ENCODE measurements around the gene PRICKLE3.
A peak's percentile ranks its signal among the peaks of the same experiment; 100 is the strongest.
"Not testable (repeated sequence)": the region's sequence is repeated elsewhere in the genome, so short reads cannot be mapped to it uniquely, and the experiment has no call there.

The PRICKLE3 gene

GRCh38 chrX:49155900-49156837 lies 30.0 kb downstream of the PRICKLE3 start:
- DNase-seq (ENCODE audit: low spot score): peak; percentile 85

- peak; percentile 48 for DNase-seq (ENCODE audit: low spot score)
Measured at GRCh38 chrX:49155243-49155899, 30.8 kb downstream of the PRICKLE3 start.

- DNase-seq (ENCODE audit: low spot score): no peak
Measured at GRCh38 chrX:49153467-49153866, 32.7 kb downstream of the PRICKLE3 start.

- DNase-seq (ENCODE audit: low spot score): not testable (repeated sequence)
Measured at GRCh38 chrX:49149291-49149690, 36.9 kb downstream of the PRICKLE3 start.

GRCh38 chrX:49148390-49149100 lies 37.6 kb downstream of the PRICKLE3 start:
- DNase-seq (ENCODE audit: low spot score): not testable (repeated sequence)

GRCh38 chrX:49147936-49148335 lies 38.2 kb downstream of the PRICKLE3 start:
- DNase-seq (ENCODE audit: low spot score): no peak

GRCh38 chrX:49147282-49147681 lies 38.9 kb downstream of the PRICKLE3 start:
- no peak for DNase-seq (ENCODE audit: low spot score)

- DNase-seq (ENCODE audit: low spot score): not testable (repeated sequence)
Measured at GRCh38 chrX:49143154-49143553, 43.0 kb downstream of the PRICKLE3 start.

GRCh38 chrX:49142264-49142663 lies 43.9 kb downstream of the PRICKLE3 start:
- DNase-seq (ENCODE audit: low spot score): not testable (repeated sequence)

- no peak for DNase-seq (ENCODE audit: low spot score)
Measured at GRCh38 chrX:49139713-49140112, 46.5 kb downstream of the PRICKLE3 start.

GRCh38 chrX:49137492-49137891 lies 48.7 kb downstream of the PRICKLE3 start:
- DNase-seq (ENCODE audit: low spot score): no peak

- no peak for DNase-seq (ENCODE audit: low spot score)
Measured at GRCh38 chrX:49133759-49134158, 52.4 kb downstream of the PRICKLE3 start.

GRCh38 chrX:49132275-49132674 lies 53.9 kb downstream of the PRICKLE3 start:
- not testable (repeated sequence) for DNase-seq (ENCODE audit: low spot score)

GRCh38 chrX:49129427-49129826 lies 56.7 kb downstream of the PRICKLE3 start:
- no peak for DNase-seq (ENCODE audit: low spot score)

- not testable (repeated sequence) for DNase-seq (ENCODE audit: low spot score)
Measured at GRCh38 chrX:49127742-49128258, 58.4 kb downstream of the PRICKLE3 start.
